ENCODE measurements around the gene AQP5.

AQP5 gene

GRCh38 chr12:49970658-49971057 is 9.0 kb downstream of the AQP5 start:
- no peak for TF ChIP-seq CTCF (IDR thresholded peaks at IDR 0.05; ENCODE audit: borderline replicate concordance, insufficient read depth, low read depth, low read length)
- no peak overlapping the region for H3K4me3 ChIP-seq (ENCODE audit: low read depth, low read length)

GRCh38 chr12:49971141-49971540 is 9.5 kb downstream of the AQP5 start:
- H3K4me3 ChIP-seq (ENCODE audit: low read depth, low read length) = no peak overlapping the region
- no peak for TF ChIP-seq CTCF (IDR thresholded peaks at IDR 0.05; ENCODE audit: borderline replicate concordance, insufficient read depth, low read depth, low read length)

- H3K4me3 ChIP-seq (ENCODE audit: low read depth, low read length) = no peak overlapping the region
- no peak for TF ChIP-seq CTCF (IDR thresholded peaks at IDR 0.05; ENCODE audit: borderline replicate concordance, insufficient read depth, low read depth, low read length)
These were observed 10.5 kb downstream of the AQP5 start for GRCh38 chr12:49972129-49972528.

GRCh38 chr12:49972641-49973360 is 11.1 kb downstream of the AQP5 start, which contains the start of gene AQP6:
TSS of gene AQP6 (plus strand) at chr12:49972947. CDS start at chr12:49973174, 227 bp downstream.
- TF ChIP-seq CTCF (IDR thresholded peaks at IDR 0.05; ENCODE audit: borderline replicate concordance, insufficient read depth, low read depth, low read length) = no peak
- H3K4me3 ChIP-seq (ENCODE audit: low read depth, low read length) = no peak within 1 kb of the TSS

- TF ChIP-seq CTCF (IDR thresholded peaks at IDR 0.05; ENCODE audit: borderline replicate concordance, insufficient read depth, low read depth, low read length) = no peak
- H3K4me3 ChIP-seq (ENCODE audit: low read depth, low read length) = no peak overlapping the region
These were observed 11.7 kb downstream of the AQP5 start for GRCh38 chr12:49973361-49973830.

GRCh38 chr12:49974231-49974675 is 12.6 kb downstream of the AQP5 start:
- 0 out of 2 replicates have a peak, but pooled peaks have one; percentile 4 for TF ChIP-seq CTCF (IDR thresholded peaks at IDR 0.05; ENCODE audit: borderline replicate concordance, insufficient read depth, low read depth, low read length)
- H3K4me3 ChIP-seq (ENCODE audit: low read depth, low read length) = no peak overlapping the region
